NCI-H146 treated with DMSO at 0.1 percent for 48 hours (cell line): ENCODE measurements around the gene AEBP1.

Experiments used
- DNase-seq: peaks from one replicate; lab custom pipeline; 2025; ENCODE audit not compliant: unreplicated experiment; lab: John Stamatoyannopoulos, UW

Gene AEBP1

GRCh38 chr7:44103923-44104859 is at the start of gene AEBP1:
Gene AEBP1, plus strand, starts transcription at chr7:44104345. Its CDS starts 321 bp downstream, at chr7:44104666.
- no peak for DNase-seq

GRCh38 chr7:44056681-44057080 is 47.5 kb upstream of the AEBP1 start:
- DNase-seq, result no peak

GRCh38 chr7:44057181-44057848 is 46.8 kb upstream of the AEBP1 start:
- no peak for DNase-seq

GRCh38 chr7:44057849-44058758 is 46.0 kb upstream of the AEBP1 start:
- DNase-seq, result no peak

- no peak for DNase-seq
These were observed 45.4 kb upstream of the AEBP1 start for GRCh38 chr7:44058759-44059218.

GRCh38 chr7:44059219-44060090 is 44.7 kb upstream of the AEBP1 start:
- DNase-seq, result no peak

- no peak for DNase-seq
These were observed 43.8 kb upstream of the AEBP1 start for GRCh38 chr7:44060091-44060947.

- no peak for DNase-seq
These were observed 43.0 kb upstream of the AEBP1 start for GRCh38 chr7:44060948-44061644.

GRCh38 chr7:44061645-44062179 is 42.4 kb upstream of the AEBP1 start:
- DNase-seq, result no peak

GRCh38 chr7:44062180-44062902 is 41.8 kb upstream of the AEBP1 start:
- no peak for DNase-seq

- no peak for DNase-seq
These were observed 41.2 kb upstream of the AEBP1 start for GRCh38 chr7:44062903-44063295.

- DNase-seq, result no peak
These were observed 40.6 kb upstream of the AEBP1 start for GRCh38 chr7:44063547-44063893.

- no peak for DNase-seq
These were observed 40.1 kb upstream of the AEBP1 start for GRCh38 chr7:44063894-44064651.

GRCh38 chr7:44064791-44065430 is 39.2 kb upstream of the AEBP1 start:
- no peak for DNase-seq

- peak; percentile 85 for DNase-seq
These were observed 38.6 kb upstream of the AEBP1 start, which contains the start of gene PGAM2 for GRCh38 chr7:44065431-44066110. Gene PGAM2, minus strand, starts transcription at chr7:44065567. Its CDS starts 38 bp downstream, at chr7:44065529.

GRCh38 chr7:44066111-44066460 is 38.1 kb upstream of the AEBP1 start:
- no peak for DNase-seq
